ENCODE measurements around the gene RSPO1. TPM values are rescaled to one million over a fixed set of nuclear protein-coding genes. Genes with fewer than 3 reads are reported as not detected.
"Not testable (repeated sequence)": the region's sequence is repeated elsewhere in the genome, so short reads cannot be mapped to it uniquely, and the experiment has no call there.

RSPO1 gene
- polyA plus RNA-seq (not detected in 3 replicates), polyA minus RNA-seq (not detected in 3 replicates)
- polyA plus RNA-seq (2011; ENCODE audit: low read depth) = not detected
- polyA plus RNA-seq (2011; cell fraction: cytosol; rRNA removed) = not detected in 2 replicates
- not detected in 2 replicates for polyA plus RNA-seq (2011; cell fraction: nucleus; rRNA removed)
- not detected in 2 replicates for polyA plus RNA-seq (2012; ENCODE audit: low replicate concordance)
- not detected for polyA minus RNA-seq (2011; cell fraction: cytosol; rRNA and poly(A)+ RNA removed)
- not detected in 2 replicates for polyA minus RNA-seq (2011; cell fraction: nucleus; rRNA and poly(A)+ RNA removed)

DNA sequence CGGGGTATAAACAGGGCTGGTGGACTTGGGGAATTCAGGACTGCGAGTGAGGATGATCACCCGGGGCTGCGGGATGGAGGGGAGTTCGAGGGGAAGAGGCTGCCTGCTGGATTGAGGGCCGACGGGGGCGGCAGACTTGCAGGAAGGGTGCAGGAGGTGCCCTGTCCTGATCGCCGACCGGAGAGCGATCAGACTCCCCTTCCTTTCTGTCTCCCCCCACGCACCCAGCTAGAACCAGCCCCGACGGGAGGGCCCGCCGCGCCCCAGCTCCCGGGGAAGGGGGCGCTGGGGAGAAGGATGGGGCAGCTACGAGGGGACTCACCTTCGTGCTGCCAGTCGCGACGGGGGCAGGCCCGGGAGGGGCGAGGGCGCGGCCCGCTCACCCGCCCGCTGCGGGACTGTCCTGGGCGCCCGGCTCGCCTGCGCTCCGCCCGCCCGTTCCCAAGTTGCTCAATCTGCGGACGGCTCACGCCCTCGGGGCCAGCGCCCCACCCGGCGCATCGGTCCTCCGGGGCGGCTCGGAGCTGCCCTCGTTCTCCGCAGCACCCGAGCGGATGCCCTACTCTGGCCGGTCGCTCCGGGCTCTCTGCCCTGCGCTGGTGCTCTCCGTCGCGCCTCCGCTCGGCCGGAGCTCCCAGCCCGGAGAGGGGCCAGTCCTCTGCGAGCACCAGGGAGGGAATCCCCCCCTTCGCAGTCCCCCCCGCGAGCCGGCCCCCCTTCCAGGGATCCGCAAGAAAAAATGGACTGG lies at the start of gene RSPO1:
Gene RSPO1 (minus strand): TSS at position 649 of the 748 bp plus-strand sequence. CDS start 5,231 bp downstream, outside the sequence.
- H3K4me3 ChIP-seq (ENCODE audit: control insufficient read depth in 2 of 3, extremely low read depth in 1 of 3, insufficient read depth in 2 of 3, low read depth in 1 of 3, low read length in 3 of 3) = no peak within 1 kb of the TSS
- no peak for FAIRE-seq
- TF ChIP-seq EZH2 (IDR thresholded peaks at IDR 0.05; ENCODE audit: low read length) (peak; percentile 97), CTCF (optimal IDR thresholded peaks at IDR 0.05 in 1 of 3, IDR thresholded peaks at IDR 0.05 in 1 of 3, conservative IDR thresholded peaks at IDR 0.05 in 1 of 3; ENCODE audit: extremely low read depth in 1 of 3, insufficient read depth in 2 of 3, low read length in 3 of 3) (no peak)
- H3K27ac ChIP-seq (ENCODE audit: control insufficient read depth, insufficient read depth, low read length) = no peak within 1 kb of the TSS
- no peaks in the 10 kb centered on the region for H3K36me3 ChIP-seq (ENCODE audit: control insufficient read depth in 2 of 2, extremely low read depth in 1 of 2, insufficient read depth in 2 of 2, low read length in 2 of 2)
- no peak within 1 kb of the TSS for H3K9ac ChIP-seq (ENCODE audit: control insufficient read depth, extremely low read depth, insufficient read depth, low read length)
- dilution Hi-C loops (cut with MboI; ENCODE audit: extremely low pct_ligation_motif_present, low sequenced_read_pairs) = no loop called here
- no peaks in the 10 kb centered on the region for H3K9me1 ChIP-seq (ENCODE audit: control insufficient read depth, extremely low read depth, insufficient read depth, low read length)
- DNase-seq (ENCODE audit: low read depth, low spot score) = no peak
- no peaks in the 10 kb centered on the region for H3K4me1 ChIP-seq (ENCODE audit: control insufficient read depth, extremely low read depth, insufficient read depth, low read length)
- H3K27me3 ChIP-seq (ENCODE audit: control insufficient read depth, extremely low read depth, insufficient read depth, low read length) = peaks cover 86% of the 10 kb centered on the region
- no peaks in the 10 kb centered on the region for H3K9me3 ChIP-seq (ENCODE audit: control insufficient read depth, low read depth, low read length)
- H2AFZ ChIP-seq (ENCODE audit: control insufficient read depth, low read length) = no peak within 1 kb of the TSS
- H3K79me2 ChIP-seq (ENCODE audit: control insufficient read depth, insufficient read depth, low read length) = no peaks in the 10 kb centered on the region
- H4K20me1 ChIP-seq (ENCODE audit: control insufficient read depth, extremely low read depth, insufficient read depth, low read length) = no peaks in the 10 kb centered on the region
- peak within 1 kb of the TSS; percentile 10 for H3K4me2 ChIP-seq (ENCODE audit: control insufficient read depth, extremely low read depth, insufficient read depth, low read depth, low read length)

- not testable (repeated sequence) for H3K4me3 ChIP-seq (ENCODE audit: control insufficient read depth in 2 of 3, extremely low read depth in 1 of 3, insufficient read depth in 2 of 3, low read depth in 1 of 3, low read length in 3 of 3); H3K9me1 ChIP-seq (ENCODE audit: control insufficient read depth, extremely low read depth, insufficient read depth, low read length); FAIRE-seq; H4K20me1 ChIP-seq (ENCODE audit: control insufficient read depth, extremely low read depth, insufficient read depth, low read length); H3K27me3 ChIP-seq (ENCODE audit: control insufficient read depth, extremely low read depth, insufficient read depth, low read length); H3K27ac ChIP-seq (ENCODE audit: control insufficient read depth, insufficient read depth, low read length); H2AFZ ChIP-seq (ENCODE audit: control insufficient read depth, low read length); H3K9ac ChIP-seq (ENCODE audit: control insufficient read depth, extremely low read depth, insufficient read depth, low read length); H3K4me1 ChIP-seq (ENCODE audit: control insufficient read depth, extremely low read depth, insufficient read depth, low read length); H3K4me2 ChIP-seq (ENCODE audit: control insufficient read depth, extremely low read depth, insufficient read depth, low read depth, low read length); DNase-seq (ENCODE audit: low read depth, low spot score); H3K9me3 ChIP-seq (ENCODE audit: control insufficient read depth, low read depth, low read length)
- dilution Hi-C loops (cut with MboI; ENCODE audit: extremely low pct_ligation_motif_present, low sequenced_read_pairs) = loop anchor here (25.0 kb wide), 1 partner anchor 97 kb away; the partner anchor contains the start of gene GNL2
- peaks cover 23 to 24% of the 10 kb centered on the region in 2 experiments for H3K36me3 ChIP-seq (ENCODE audit: control insufficient read depth in 2 of 2, extremely low read depth in 1 of 2, insufficient read depth in 2 of 2, low read length in 2 of 2)
- peaks cover 12% of the 10 kb centered on the region for H3K79me2 ChIP-seq (ENCODE audit: control insufficient read depth, insufficient read depth, low read length)
These were observed 49.5 kb upstream of the RSPO1 start for GRCh38 chr1:37684182-37684581.

Data from keratinocyte (primary cell).